ENCODE results near the gene EYA4.
A peak's percentile ranks its signal among the peaks of the same experiment; 100 is the strongest.

EYA4 gene

GRCh38 chr6:133463790-133464189, 222.6 kb downstream of the EYA4 start:
- no peak for DNase-seq (ENCODE audit: low read depth)

GRCh38 chr6:133466680-133467079, 225.5 kb downstream of the EYA4 start:
- no peak for DNase-seq (ENCODE audit: low read depth)

- DNase-seq (ENCODE audit: low read depth), result no peak
Observed at GRCh38 chr6:133467231-133467981, 226.2 kb downstream of the EYA4 start.

GRCh38 chr6:133467982-133468380, 226.8 kb downstream of the EYA4 start:
- DNase-seq (ENCODE audit: low read depth), result no peak

- DNase-seq (ENCODE audit: low read depth), result no peak
Observed at GRCh38 chr6:133468591-133468990, 227.4 kb downstream of the EYA4 start.

- DNase-seq (ENCODE audit: low read depth), result no peak
Observed at GRCh38 chr6:133474516-133474915, 233.4 kb downstream of the EYA4 start.

- no peak for DNase-seq (ENCODE audit: low read depth)
Observed at GRCh38 chr6:133478673-133479072, 237.5 kb downstream of the EYA4 start.

- DNase-seq (ENCODE audit: low read depth), result no peak
Observed at GRCh38 chr6:133487174-133487573, 246.0 kb downstream of the EYA4 start.

GRCh38 chr6:133495205-133495903, 254.2 kb downstream of the EYA4 start:
- DNase-seq (ENCODE audit: low read depth), result no peak

GRCh38 chr6:133499662-133500061, 258.5 kb downstream of the EYA4 start:
- no peak for DNase-seq (ENCODE audit: low read depth)

- no peak for DNase-seq (ENCODE audit: low read depth)
Observed at GRCh38 chr6:133501675-133502270, 260.6 kb downstream of the EYA4 start.

- DNase-seq (ENCODE audit: low read depth), result no peak
Observed at GRCh38 chr6:133502441-133503335, 261.5 kb downstream of the EYA4 start.

- no peak for DNase-seq (ENCODE audit: low read depth)
Observed at GRCh38 chr6:133503336-133503729, 262.2 kb downstream of the EYA4 start.

GRCh38 chr6:133504158-133504557, 263.0 kb downstream of the EYA4 start:
- no peak for DNase-seq (ENCODE audit: low read depth)

GRCh38 chr6:133504761-133505160, 263.6 kb downstream of the EYA4 start:
- DNase-seq (ENCODE audit: low read depth), result no peak

- no peak for DNase-seq (ENCODE audit: low read depth)
Observed at GRCh38 chr6:133505681-133506080, 264.5 kb downstream of the EYA4 start.

- DNase-seq (ENCODE audit: low read depth), result peak; percentile 1
Observed at GRCh38 chr6:133512410-133513016, 271.4 kb downstream of the EYA4 start.

GRCh38 chr6:133523816-133524215, 282.7 kb downstream of the EYA4 start:
- DNase-seq (ENCODE audit: low read depth), result no peak

GRCh38 chr6:133526436-133526835, 285.3 kb downstream of the EYA4 start:
- no peak for DNase-seq (ENCODE audit: low read depth)

GRCh38 chr6:133528566-133528965, 287.4 kb downstream of the EYA4 start:
- no peak for DNase-seq (ENCODE audit: low read depth)

- DNase-seq (ENCODE audit: low read depth), result no peak
Observed at GRCh38 chr6:133532908-133533307, 291.8 kb downstream of the EYA4 start.
